ENCODE measurements around the gene STXBP4. TPM values are rescaled to one million over a fixed set of nuclear protein-coding genes. Genes with fewer than 3 reads are reported as not detected.

Gene STXBP4
- total RNA-seq, 1 experiment from 2014 or later, result 13.6 TPM

DNA sequence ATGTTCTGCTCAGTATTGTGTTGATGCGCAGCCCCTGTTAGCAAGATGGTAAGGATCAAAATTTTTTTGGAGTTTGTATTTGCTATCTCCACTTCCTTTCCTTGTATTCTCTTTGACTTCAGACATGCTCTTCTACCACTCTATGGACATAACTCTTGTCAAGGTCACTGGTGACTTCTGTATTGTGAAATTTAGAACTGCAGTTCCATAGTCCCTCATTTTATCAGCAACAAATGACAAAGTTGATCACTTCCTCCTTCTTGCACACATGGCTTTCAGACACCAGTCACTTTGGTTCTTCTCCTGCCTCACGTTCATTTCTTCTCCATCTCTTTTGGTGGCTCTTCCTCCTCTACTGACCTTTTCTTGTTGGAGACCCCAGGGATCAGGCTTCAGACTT lies 21.2 kb upstream of the STXBP4 start:
- no peak overlapping the region for H2AFZ ChIP-seq (ENCODE audit: low read depth, low read length, poor library complexity, severe bottlenecking)
- ChIA-PET RAD21 (ENCODE audit: low non-redundant PET in 1 of 2, low total read pairs in 2 of 2, uncharacterized antibody in 2 of 2, unreplicated experiment in 2 of 2) (no interaction called here), POLR2A (no interaction called here), CTCF (no interaction called here)
- no peak for TF ChIP-seq MAX (IDR thresholded peaks at IDR 0.05)
- no peak for TF ChIP-seq SP1 (IDR thresholded peaks at IDR 0.05; ENCODE audit: low read depth)
- no peak for TF ChIP-seq EZH2 (IDR thresholded peaks at IDR 0.05)
- TF ChIP-seq ZNF274 (IDR thresholded peaks at IDR 0.05; ENCODE audit: low read depth, low read length), result no peak
- TF ChIP-seq, protein P1, sequence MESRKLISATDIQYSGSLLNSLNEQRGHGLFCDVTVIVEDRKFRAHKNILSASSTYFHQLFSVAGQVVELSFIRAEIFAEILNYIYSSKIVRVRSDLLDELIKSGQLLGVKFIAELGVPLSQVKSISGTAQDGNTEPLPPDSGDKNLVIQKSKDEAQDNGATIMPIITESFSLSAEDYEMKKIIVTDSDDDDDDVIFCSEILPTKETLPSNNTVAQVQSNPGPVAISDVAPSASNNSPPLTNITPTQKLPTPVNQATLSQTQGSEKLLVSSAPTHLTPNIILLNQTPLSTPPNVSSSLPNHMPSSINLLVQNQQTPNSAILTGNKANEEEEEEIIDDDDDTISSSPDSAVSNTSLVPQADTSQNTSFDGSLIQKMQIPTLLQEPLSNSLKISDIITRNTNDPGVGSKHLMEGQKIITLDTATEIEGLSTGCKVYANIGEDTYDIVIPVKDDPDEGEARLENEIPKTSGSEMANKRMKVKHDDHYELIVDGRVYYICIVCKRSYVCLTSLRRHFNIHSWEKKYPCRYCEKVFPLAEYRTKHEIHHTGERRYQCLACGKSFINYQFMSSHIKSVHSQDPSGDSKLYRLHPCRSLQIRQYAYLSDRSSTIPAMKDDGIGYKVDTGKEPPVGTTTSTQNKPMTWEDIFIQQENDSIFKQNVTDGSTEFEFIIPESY (IDR thresholded peaks at IDR 0.05; ENCODE audit: extremely low read depth, insufficient replicate concordance, low read length), result no peak
- TF ChIP-seq ZFX (IDR thresholded peaks at IDR 0.05), result no peak
- TF ChIP-seq, protein P2, sequence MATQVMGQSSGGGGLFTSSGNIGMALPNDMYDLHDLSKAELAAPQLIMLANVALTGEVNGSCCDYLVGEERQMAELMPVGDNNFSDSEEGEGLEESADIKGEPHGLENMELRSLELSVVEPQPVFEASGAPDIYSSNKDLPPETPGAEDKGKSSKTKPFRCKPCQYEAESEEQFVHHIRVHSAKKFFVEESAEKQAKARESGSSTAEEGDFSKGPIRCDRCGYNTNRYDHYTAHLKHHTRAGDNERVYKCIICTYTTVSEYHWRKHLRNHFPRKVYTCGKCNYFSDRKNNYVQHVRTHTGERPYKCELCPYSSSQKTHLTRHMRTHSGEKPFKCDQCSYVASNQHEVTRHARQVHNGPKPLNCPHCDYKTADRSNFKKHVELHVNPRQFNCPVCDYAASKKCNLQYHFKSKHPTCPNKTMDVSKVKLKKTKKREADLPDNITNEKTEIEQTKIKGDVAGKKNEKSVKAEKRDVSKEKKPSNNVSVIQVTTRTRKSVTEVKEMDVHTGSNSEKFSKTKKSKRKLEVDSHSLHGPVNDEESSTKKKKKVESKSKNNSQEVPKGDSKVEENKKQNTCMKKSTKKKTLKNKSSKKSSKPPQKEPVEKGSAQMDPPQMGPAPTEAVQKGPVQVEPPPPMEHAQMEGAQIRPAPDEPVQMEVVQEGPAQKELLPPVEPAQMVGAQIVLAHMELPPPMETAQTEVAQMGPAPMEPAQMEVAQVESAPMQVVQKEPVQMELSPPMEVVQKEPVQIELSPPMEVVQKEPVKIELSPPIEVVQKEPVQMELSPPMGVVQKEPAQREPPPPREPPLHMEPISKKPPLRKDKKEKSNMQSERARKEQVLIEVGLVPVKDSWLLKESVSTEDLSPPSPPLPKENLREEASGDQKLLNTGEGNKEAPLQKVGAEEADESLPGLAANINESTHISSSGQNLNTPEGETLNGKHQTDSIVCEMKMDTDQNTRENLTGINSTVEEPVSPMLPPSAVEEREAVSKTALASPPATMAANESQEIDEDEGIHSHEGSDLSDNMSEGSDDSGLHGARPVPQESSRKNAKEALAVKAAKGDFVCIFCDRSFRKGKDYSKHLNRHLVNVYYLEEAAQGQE (IDR thresholded peaks at IDR 0.05; ENCODE audit: low read depth), result no peak
- H3K27me3 ChIP-seq (ENCODE audit: insufficient read depth, low read length), result no peaks in the 10 kb centered on the region
- peaks cover 9 to 17% of the 10 kb centered on the region in 2 experiments for H3K4me1 ChIP-seq (ENCODE audit: control insufficient read depth in 1 of 2, insufficient read depth in 2 of 2, low read length in 2 of 2)
- ATAC-seq (no peak), DNase-seq (ENCODE audit: low read depth, low spot score) (no peak)
- H3K9me3 ChIP-seq (ENCODE audit: control insufficient read depth in 1 of 2, insufficient read depth in 1 of 2, low read depth in 1 of 2, low read length in 2 of 2), result no peaks in the 10 kb centered on the region
- H3K36me3 ChIP-seq (ENCODE audit: control insufficient read depth in 1 of 2, insufficient read depth in 2 of 2, low read length in 2 of 2), result peaks cover 18 to 19% of the 10 kb centered on the region in 2 experiments
- H3K79me2 ChIP-seq (ENCODE audit: insufficient read depth, low read length), result no peaks in the 10 kb centered on the region
- H3K4me3 ChIP-seq (replicated peaks in 1 of 2; ENCODE audit: low read depth in 1 of 2, low read length in 2 of 2), result no peak overlapping the region
- H3K9ac ChIP-seq (ENCODE audit: low read length), result no peak overlapping the region
- H4K20me1 ChIP-seq (ENCODE audit: insufficient read depth), result no peaks in the 10 kb centered on the region
- H3K27ac ChIP-seq (ENCODE audit: low read depth, low read length), result no peak overlapping the region
- intact Hi-C loops (cut with micrococcal nuclease), result no loop called here
- no peaks in the 10 kb centered on the region for H3K9me2 ChIP-seq (ENCODE audit: insufficient read depth)
- BruUV-seq (replicated peaks), result no TSS peak
- H3K4me2 ChIP-seq (ENCODE audit: low read length), result no peak overlapping the region; the same call in 1 of the 2 replicates
